Measurements from ENCODE around the gene RABGAP1L. TPM values are rescaled to one million over a fixed set of nuclear protein-coding genes. Genes with fewer than 3 reads are reported as not detected.
A peak's percentile ranks its signal among the peaks of the same experiment; 100 is the strongest.

Gene RABGAP1L
- total and polyA plus RNA-seq, 11 donors, result 18.6 to 195 (median 98.4) TPM

DNA sequence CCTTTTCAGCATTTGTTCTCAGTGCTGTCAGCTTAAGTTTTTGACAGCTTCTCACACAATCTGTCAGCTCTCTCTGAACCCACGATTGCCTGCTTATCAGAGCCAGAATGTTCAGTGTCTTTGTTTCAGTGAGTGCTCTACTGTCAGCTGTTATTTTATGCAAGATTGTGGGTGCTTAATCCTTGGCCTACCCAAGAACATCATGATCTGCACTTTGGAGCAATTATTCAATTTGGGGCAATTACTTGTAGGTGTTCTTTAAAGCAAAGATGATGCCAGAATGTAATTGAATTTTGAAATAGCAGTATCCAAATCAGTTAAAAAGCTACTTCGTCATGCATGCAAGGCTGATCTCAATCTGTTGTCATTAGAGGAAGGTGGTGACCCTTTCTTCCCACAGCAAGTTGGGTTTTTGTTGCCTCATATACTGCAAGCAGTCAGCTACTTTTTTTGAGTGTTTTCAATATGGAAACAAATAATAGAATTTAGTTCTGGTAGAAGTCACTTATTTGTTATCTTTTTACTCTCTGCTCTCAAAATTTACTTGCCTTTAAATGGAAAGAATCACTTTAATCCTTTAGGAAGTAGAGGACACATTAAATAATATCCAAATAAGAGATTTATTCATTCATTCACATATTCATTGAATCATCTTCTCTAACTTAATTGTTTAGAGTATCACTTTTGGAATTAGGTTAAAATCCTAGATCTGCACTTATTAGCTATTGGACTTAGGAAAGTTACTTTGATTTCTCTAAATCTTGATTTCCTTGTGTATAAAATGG lies 586.9 kb downstream of the RABGAP1L start:
- H3K27ac ChIP-seq, result no peak overlapping the region
- H3K4me1 ChIP-seq, result peaks cover 0 to 11% (median 0%) of the 10 kb centered on the region in 12 donors
- no peaks in the 10 kb centered on the region for H3K9me3 ChIP-seq
- DNase-seq (no peak), ATAC-seq (peak; percentile 33 to 80 (median 70))
- no peaks in the 10 kb centered on the region for H3K36me3 ChIP-seq
- H3K27me3 ChIP-seq, result no peaks in the 10 kb centered on the region
- TF ChIP-seq, protein P1, sequence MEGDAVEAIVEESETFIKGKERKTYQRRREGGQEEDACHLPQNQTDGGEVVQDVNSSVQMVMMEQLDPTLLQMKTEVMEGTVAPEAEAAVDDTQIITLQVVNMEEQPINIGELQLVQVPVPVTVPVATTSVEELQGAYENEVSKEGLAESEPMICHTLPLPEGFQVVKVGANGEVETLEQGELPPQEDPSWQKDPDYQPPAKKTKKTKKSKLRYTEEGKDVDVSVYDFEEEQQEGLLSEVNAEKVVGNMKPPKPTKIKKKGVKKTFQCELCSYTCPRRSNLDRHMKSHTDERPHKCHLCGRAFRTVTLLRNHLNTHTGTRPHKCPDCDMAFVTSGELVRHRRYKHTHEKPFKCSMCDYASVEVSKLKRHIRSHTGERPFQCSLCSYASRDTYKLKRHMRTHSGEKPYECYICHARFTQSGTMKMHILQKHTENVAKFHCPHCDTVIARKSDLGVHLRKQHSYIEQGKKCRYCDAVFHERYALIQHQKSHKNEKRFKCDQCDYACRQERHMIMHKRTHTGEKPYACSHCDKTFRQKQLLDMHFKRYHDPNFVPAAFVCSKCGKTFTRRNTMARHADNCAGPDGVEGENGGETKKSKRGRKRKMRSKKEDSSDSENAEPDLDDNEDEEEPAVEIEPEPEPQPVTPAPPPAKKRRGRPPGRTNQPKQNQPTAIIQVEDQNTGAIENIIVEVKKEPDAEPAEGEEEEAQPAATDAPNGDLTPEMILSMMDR (IDR thresholded peaks at IDR 0.05), result no peak
- no peak for TF ChIP-seq POLR2A (IDR thresholded peaks at IDR 0.05)
- intact Hi-C loops (cut with DNase I), result loop anchor here in 1 of 10 donors (10.0 kb wide), 1 partner anchor 651 kb away; no protein-coding TSS in a partner anchor
- WGBS, 4 donors, result 34 to 47% (median 44%) methylated on average over 2 of the region's 2 CpGs
- H3K4me3 ChIP-seq, result no peak overlapping the region

DNA sequence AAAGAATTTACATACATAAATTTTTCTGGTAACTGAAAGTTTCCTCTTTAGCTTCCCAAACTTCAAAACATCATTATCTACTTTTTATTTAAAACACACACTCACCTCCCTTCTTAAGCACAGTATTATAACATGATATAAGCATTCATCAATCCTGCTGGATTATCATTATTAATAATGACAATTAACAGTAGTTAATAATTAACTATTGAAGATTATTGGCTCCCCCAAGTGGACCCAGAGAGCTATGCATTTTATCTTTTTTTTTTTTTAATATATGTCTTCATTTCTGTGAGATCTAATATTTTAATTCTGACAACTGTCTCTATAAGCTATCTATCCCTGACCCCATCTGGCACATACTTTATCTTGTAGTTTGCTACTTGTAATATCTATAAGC lies 588.3 kb downstream of the RABGAP1L start:
- no peak for DNase-seq
- H3K4me3 ChIP-seq, result no peak overlapping the region
- H3K27me3 ChIP-seq, result no peaks in the 10 kb centered on the region
- H3K27ac ChIP-seq, result no peak overlapping the region
- ATAC-seq, result no peak
- no peak for TF ChIP-seq POLR2A (IDR thresholded peaks at IDR 0.05)
- TF ChIP-seq, protein P1 (IDR thresholded peaks at IDR 0.05), result peak in 1 of 12 donors; percentile 12
- peaks cover 0 to 19% (median 2%) of the 10 kb centered on the region in 12 donors for H3K4me1 ChIP-seq
- no peaks in the 10 kb centered on the region for H3K9me3 ChIP-seq
- intact Hi-C loops (cut with DNase I), result loop anchor here in 1 of 10 donors (10.0 kb wide), 1 partner anchor 653 kb away; no protein-coding TSS in a partner anchor
- no peaks in the 10 kb centered on the region for H3K36me3 ChIP-seq

DNA sequence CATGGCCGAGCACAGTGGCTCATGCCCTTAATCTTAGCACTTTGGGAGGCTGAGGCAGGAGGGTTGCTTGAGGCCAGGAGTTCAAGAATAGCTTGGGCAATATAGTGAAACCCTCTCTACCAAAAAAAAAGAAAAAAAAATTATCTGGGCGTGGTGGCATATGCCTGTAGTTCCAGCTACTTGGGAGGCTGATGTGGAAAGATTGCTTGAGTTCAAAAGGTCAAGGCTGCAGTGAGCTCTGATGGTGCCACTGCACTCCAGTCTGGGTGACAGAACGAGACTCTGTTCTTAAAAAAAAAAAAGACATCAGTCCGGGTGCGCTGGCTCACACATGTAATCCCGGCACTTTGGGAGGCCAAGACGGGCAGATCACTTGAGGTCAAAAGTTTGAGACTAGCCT lies 589.3 kb downstream of the RABGAP1L start:
- Histone ChIP-seq H3K4me3 (no peak overlapping the region), H3K27me3 (no peaks in the 10 kb centered on the region), H3K4me1 (peaks cover 0 to 17% (median 0%) of the 10 kb centered on the region in 12 donors), H3K9me3 (no peaks in the 10 kb centered on the region), H3K36me3 (no peaks in the 10 kb centered on the region), H3K27ac (no peak overlapping the region)
- ATAC-seq, result no peak
- intact Hi-C loops (cut with DNase I), result loop anchor here in 1 of 10 donors (10.0 kb wide), 1 partner anchor 654 kb away; no protein-coding TSS in a partner anchor
- TF ChIP-seq, protein P1 (IDR thresholded peaks at IDR 0.05), result no peak
- no peak for TF ChIP-seq POLR2A (IDR thresholded peaks at IDR 0.05)
- DNase-seq, result no peak
- 90 to 97% (median 94%) methylated on average over 7 of the region's 7 CpGs for WGBS, 4 donors

DNA sequence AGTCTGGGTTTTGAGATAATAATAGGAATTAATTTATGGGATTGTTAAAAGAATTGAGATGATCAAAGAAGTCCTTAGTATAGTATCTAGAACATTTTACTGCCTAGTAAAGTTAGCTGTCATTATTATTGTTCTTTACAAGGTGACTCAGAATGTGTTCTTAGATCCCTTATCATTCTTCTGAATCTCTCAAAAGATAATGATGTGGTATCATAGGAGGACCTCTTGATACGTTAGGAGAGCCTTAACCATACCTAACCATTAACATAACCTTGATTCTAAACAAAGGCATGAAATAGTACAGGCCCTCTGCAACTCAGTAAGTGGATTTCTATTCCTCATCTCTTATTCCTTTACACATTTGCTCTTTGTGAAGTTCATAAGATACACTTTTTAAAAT lies 593.8 kb downstream of the RABGAP1L start:
- Histone ChIP-seq H3K27me3 (no peaks in the 10 kb centered on the region), H3K4me1 (peaks cover 0 to 15% (median 0%) of the 10 kb centered on the region in 12 donors), H3K27ac (no peak overlapping the region), H3K4me3 (no peak overlapping the region), H3K9me3 (no peaks in the 10 kb centered on the region), H3K36me3 (no peaks in the 10 kb centered on the region)
- DNase-seq, result no peak
- TF ChIP-seq, protein P1 (IDR thresholded peaks at IDR 0.05), result no peak
- no peak for TF ChIP-seq POLR2A (IDR thresholded peaks at IDR 0.05)
- intact Hi-C loops (cut with DNase I), result loop anchor here in 1 of 10 donors (5.0 kb wide), 1 partner anchor 796 kb away; no protein-coding TSS in a partner anchor
- ATAC-seq, result no peak
- 84 to 92% (median 89%) methylated on average over 1 of the region's 1 CpG for WGBS, 4 donors
